GM15510 (cell line): Measurements from ENCODE around the gene SGCB.

Experiments used
- POLR2A ChIP-seq: IDR thresholded peaks from 3 replicates; pipeline ENCODE4 v1.6.1; 2011; ENCODE audit warnings: borderline replicate concordance; ENCODE audit not compliant: insufficient read length; ENCODE audit errors: extremely low read depth

The SGCB gene

DNA sequence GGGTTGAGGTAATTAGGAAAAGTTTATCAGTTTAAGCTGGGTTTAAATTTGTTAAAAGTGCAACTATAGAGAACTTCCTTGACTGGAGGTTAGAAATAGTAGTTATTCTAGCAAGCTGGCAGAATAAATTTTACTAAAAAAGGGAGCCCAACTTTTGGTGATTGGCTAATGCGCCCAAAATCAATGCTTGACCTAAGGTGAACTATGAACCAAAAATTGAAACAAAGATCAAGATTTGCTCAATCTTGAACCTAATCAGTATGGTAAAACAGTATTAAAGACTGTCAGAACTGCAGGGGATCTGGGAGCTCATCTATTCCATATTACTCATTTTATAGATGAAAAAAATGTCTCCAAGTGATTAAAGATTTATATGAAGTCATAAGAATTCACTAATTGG lies 6.9 kb upstream of the SGCB start:
- TF ChIP-seq POLR2A, result no peak

DNA sequence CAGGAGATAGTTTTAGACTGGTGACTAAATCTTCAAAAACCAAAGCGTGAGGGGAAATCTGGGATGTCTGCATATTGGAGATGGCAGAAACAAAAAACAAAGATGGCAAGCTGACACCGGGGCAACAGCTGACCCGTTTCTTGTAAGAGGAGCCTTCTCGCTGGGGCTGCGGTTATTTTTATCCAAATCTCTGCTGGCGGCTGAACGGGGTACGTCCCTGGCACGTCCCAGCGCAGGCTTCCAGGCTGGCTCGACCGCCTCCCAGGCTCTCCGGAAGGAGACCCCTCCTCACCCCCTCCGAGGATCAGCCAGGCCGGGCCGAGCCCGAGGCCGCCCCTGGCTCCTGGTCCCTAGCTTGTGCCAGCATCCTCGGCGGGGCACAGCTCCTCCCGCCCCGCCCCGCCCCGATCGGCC lies 403 bp downstream of the SGCB start:
- TF ChIP-seq POLR2A, result no peak

DNA sequence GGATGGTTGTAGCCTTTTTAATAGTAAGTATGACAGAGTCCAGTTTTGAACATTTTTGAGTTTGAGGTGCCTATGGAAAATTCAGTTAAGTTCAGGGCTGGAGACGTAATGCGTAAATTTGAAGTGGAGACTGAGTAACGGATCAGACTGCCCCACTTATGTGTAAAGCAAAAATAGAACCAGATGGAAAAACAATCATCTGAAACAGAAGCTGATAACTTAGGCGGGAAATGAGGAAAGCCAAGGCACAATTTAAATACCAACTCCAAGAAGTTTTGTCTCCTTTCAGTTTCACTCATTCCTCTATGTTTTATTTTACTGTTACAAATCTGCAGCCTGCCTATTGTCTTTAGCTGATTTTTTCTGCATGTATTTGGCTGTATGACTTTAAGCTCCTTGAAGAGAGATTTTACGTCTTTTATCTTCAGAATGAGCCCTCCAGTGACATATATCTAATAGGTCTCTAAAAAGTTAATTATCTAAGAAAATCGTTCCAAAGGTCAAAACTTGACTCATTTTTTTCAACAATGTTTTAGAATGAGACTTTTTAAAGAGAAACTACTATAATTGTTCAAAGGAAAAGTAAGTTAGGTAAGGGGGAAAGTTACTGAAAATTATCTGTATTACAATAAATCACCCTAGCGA lies 1.1 kb downstream of the SGCB start:
- no peak for TF ChIP-seq POLR2A

DNA sequence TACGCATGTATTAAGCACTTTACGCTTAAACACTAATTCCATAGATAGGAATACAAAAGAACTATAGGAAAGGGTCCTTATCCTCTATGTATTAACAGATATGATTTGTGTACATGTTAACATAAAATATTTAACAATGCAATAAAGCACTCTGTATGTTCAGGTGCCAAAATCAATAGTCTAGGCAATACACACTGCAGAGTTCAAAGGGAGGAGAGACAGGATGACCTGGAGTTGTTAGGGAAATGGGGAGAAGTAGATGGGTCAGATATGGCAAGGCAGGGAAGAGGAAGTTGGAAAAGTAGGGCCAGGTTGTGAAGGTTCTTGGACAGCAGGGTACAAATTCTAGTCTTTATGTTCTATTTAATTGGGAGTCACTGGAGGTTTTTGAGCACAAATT lies 2.9 kb downstream of the SGCB start:
- no peak for TF ChIP-seq POLR2A

DNA sequence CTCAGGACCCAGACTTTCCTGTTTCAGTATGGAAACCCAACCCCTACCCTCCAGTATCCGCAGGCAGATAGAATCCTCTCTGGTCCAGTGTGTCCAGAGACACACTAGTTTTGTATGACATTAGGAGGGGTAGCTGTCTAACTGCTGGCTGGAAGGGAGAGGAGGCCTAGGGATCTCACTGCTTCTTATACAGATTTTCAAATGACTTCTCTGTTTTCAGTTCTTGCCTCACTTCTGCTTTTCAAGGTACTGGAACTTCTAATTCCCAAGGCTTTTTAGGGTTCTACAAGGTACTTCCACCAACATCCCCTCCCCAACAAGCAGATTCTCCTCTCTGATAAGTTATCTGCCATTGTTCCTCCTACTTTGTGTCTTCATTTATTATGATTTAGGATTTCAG lies 6.1 kb downstream of the SGCB start:
- no peak for TF ChIP-seq POLR2A

DNA sequence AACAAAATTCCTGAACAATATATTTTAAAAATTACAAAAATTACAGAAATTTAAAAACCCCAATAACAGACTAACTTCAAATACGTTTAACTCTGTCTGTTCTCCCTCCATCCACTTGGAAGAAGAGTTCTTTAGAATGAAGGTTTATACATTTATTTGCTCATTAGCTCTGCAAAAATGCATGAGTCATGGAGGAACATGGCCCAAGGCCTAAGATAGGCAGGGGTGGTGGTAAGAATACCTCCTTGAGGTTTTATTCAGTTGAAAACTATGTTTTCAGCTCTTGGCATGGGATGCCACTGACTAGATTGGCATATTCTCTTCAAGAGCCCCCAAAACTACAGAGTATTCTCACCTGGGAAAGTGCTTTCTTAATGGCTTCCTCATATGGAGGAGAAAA lies 9.1 kb downstream of the SGCB start:
- no peak for TF ChIP-seq POLR2A

DNA sequence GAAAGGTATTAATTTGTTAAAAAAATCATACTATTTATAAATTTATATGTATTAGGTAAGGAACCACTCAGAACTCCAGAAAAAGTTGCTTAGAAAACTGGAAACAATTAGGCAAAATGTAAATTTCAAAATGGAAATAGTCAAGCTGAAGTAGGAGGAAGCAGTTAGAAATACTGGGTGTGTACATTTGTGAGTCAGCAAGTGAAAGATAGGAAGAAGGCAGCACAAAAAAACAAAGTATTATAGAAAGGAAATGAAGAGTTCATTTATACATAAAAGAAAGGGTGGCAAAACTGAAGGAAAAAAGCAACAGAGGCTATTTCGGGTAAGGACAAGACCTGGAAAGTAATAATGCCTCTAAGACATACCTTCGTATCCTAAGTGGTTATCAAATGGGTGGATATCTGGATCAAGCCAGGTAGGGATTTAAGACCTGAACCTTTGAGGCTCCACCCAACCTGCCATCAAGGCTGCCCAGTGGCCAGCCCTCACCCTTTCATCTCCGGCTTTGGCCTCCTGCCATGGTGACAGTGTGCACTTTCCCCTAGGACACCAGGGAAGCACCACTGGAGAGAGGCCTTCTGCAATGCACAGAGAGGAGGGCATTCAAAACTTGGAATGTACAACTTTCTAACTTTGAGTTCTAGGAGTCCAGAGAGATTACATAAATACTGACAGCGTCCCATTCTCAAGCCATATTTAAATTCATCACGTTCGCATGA lies 18.0 kb downstream of the SGCB start, which contains the start of gene LRRC66:
TSS of gene LRRC66 (minus strand) at position 428 of the 722 bp plus-strand sequence. CDS start 2,750 bp downstream, outside the sequence.
- no peak for TF ChIP-seq POLR2A

DNA sequence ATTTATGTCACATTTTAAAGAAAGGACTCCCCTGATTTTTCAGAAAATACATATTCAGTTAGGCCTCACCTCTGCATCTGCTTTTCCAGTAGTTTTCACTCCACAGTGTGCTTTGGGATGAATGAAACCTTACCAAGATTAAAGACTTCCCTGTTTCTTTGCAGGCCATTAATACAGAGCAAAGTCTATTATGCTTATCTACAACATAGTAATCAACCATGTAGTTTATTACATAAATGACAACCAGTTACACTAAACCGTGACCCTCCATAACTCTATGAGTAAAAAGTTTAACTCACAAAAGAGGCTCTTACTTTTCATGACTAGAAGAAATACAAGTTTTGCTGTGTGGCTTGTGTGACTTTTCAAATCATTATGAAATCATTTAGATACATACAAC lies 20.3 kb downstream of the SGCB start:
- no peak for TF ChIP-seq POLR2A

DNA sequence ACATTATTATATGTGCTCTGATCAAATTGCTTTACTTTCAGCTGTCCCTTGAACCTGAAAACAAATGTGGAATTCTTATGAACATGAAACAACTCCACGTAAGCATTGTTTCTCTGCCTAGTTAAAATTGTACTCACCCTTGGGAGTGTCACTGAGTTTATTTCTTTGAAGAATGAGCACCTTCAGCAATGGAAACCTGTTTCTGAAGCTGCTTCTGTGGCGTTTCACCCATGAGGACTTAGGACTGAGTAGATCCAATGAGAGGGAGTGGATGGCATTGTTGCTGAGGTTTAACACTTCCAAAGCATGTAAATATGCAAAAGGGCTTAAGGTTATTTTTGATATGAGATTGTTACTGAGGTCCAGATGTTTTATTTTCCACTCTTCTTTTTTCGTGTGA lies 21.1 kb downstream of the SGCB start:
- TF ChIP-seq POLR2A, result no peak

DNA sequence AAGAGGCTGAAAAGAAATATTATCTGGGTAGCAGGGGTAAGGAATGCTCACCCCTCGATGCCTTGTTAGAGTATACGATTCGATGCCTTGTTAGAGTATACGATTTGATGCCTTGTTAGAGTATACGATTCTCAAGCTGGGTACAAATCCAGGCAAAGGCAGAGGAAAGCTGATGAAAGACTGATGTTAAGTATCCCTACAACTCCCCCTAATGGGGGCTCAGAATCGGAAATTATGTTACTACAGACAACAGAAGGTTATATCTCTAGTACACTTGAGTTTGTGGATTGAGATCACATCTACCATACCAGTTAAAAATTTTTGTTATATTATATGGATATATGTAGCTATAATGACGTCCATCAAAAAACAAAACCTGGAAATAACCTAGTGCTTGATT lies 22.7 kb downstream of the SGCB start:
- TF ChIP-seq POLR2A, result no peak

DNA sequence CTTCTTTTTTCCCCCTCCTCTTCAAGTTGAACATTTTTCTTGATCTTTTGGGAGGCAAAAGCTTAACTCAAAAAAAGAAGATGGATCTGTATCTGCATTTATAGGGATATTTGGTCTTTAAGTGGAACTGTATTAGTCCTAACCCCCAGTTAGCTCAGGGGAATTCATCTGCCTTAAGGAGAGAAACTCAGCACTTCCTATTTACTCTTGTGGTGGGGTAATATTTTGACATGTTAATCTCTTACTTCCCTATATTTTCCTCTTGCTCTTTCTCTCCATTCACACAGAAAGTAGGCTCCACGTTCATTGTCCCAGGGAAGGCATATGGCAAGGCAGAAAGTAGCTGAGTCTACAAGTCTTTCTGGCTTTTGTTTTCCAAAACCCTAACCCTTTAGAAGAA lies 23.2 kb downstream of the SGCB start:
- no peak for TF ChIP-seq POLR2A

DNA sequence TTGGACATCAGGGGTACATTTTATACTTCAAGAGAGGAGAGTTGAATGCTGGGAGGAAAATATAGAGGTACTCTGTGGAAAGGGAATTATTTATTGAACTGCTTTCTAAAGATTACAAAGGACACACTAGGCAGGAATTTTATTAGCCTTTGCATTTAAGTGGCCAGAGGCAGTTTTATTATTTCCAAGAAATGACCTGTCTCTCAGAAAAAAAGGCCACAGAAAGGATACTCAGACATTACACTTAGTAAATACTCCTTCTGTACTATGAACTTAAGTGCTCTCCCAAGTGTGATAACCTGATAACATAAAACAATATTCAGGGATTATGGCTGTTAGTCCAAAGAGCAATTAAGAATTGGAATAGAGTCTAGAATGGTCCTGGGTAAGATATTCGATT lies 25.4 kb downstream of the SGCB start:
- TF ChIP-seq POLR2A, result no peak

DNA sequence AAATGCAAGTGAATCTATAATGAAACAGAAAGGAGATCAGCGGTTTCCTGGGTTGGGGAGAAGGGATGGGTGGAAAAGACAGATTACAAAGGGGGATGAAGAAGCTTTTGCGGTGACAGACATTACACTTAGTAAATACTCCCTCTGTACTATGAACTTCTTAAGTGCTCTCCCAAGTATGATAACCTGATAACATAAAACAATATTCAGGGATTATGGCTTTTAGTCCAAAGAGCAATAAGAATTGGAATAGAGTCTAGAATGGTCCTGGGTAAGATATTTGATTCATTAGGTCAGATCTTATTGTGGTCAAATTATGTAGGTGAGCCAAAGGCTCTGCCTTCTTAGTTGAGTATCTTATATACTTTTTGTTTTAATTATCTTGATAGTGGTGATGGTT lies 27.1 kb downstream of the SGCB start:
- no peak for TF ChIP-seq POLR2A

DNA sequence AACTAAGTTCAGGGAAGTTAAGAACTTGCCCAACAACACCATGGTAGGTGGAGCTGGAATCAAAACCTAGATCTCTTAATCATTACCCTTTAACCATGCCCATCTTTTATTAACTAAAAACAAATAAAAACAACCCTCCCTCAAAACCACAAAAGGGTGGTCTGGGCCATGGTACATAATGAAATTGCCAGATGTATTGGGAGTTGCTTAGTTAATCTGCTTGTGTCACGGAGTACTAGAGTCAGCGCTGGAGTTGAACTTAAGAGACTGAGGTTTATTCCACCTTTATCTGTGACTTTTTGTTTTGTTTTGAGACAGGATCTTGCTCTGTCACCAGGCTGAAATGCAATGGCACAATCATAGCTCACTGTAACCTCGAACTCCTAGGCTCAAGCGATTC lies 31.2 kb downstream of the SGCB start:
- no peak for TF ChIP-seq POLR2A

DNA sequence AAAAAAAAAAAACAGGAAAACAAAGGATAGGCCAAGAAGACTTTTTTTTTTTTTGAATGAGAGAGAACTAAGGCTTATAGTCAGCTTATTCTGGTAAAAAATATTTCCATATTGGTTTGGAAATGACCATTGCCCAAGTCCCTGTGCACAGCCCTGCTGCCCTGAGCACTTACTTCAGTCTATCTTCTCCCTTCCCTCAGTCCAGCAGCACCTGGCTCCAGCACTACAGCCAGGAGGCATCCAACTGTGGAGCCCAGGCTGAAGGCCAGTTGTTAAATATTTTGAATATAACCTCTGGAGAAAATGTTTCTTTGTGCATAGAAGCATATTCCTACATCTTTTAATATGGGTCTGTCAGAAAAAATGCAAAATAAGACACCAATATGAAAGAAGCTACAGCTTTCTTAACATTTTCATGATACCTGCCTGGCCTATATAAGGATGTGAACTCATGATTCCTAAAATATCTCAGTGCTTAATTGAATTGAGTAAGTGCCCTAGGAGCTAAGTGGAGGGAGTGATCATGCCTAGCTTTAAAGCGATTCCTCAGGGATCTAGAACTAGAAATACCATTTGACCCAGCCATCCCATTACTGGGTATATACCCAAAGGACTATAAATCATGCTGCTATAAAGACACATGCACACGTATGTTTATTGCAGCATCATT lies 32.4 kb downstream of the SGCB start:
- TF ChIP-seq POLR2A, result no peak

DNA sequence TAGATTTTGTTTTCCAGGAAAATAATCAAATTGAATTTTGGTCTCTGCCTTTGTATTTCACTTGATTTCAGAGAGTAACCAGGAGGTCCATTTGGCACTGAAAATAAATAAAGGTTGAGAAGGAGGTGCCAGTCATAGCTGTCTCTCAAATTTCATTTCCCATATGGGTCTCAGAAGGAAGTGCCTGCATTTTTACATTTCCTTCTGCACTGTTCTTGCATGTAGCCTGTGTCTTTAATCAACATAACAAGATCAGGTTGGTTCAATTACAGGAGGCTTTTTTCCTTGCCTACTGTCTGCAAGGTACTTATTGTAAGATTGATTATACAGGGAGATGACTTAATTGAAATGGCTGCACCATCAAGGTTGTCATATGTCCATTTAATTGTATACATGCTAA lies 33.7 kb downstream of the SGCB start:
- no peak for TF ChIP-seq POLR2A

DNA sequence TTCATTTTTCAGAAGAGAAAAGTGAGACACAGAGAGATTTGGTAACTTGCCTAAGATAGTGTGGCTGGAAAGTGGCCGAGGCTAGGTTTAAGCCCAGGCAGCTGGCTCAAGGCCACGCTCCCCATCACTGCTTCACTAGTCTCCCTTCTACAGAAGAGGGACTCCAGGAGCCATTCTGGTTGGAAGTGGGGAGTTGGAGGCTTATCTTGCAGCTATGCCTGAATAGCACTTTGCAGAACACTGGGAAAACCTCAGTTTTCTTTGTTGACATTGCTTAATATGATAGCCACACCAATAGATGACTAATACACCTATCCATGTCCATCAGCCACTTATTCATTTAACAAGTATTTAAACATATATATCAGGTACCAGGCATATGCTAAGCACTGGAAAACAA lies 36.5 kb downstream of the SGCB start:
- no peak for TF ChIP-seq POLR2A

DNA sequence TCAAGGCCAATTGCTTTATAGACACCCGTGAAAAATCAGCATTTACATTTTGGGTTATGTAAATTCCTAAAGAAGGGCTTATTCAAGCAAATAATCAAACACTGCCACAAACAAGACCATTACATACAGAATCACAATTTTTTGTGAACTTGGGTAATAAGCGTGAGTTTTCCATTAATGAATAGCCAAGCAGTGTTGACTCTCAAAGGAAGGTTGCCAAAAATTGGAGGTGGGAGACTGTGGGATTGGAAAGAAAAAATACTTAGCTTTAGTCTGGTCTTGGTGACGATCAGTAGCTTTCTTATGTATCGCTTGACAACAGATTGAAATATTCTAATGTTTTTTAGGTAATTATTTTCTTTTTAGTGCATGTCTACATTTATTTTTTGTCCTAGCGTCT lies 38.8 kb downstream of the SGCB start:
- TF ChIP-seq POLR2A, result no peak
